ENCODE results near the gene ING3.

DNA sequence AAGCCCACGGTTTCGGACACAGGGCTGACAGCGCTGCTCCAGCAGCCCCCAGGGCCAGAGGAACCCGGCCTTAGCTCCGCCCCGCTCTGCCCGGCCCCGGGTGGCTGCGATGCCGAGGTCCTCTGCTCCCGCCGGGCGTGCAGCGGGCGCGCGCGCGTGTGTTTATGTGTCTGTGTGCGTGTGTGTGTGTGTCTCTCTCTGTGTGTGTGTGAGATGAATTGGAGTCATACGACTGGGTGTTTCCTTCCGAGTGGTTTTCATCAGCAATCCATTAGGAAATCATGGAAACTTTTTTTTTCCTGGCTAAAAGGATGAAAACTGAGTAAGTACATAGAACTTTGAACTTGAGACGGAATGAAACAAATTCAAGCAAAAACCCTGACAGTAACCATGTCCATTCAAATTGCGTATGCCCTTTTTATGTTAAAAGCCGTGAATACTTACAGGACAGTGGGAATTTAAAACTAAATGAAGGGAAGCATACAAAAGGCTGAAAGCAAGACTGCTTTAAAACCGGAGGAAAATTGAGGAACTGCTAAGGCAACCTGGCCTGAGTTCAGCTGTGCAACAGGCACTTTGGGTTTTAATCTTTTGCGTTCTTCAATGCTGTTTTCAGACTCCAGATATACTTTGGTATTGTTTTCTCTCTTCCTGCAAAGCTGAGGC, 38.1 kb downstream of the ING3 start, which contains the start of gene CPED1:
- TF ChIP-seq POLR2AphosphoS5 (IDR thresholded peaks at IDR 0.05; ENCODE audit: insufficient read depth in 1 of 2, low read depth in 1 of 2) (peak; percentile 39 to 87), POLR2A (IDR thresholded peaks at IDR 0.05) (peak in 1 of 2 donors; percentile 39), CTCF (IDR thresholded peaks at IDR 0.05) (peak in 1 of 3 experiments; percentile 12)

Data from vagina (tissue), 2 donors.